K562 (cell line): Measurements from ENCODE around the gene ZCCHC8. TPM values are rescaled to one million over a fixed set of nuclear protein-coding genes. Genes with fewer than 3 reads are reported as not detected.
A peak's percentile ranks its signal among the peaks of the same experiment; 100 is the strongest.

Source experiments
- BRD4 ChIP-seq: fragments of 200-600 bp; sonication (generic); IDR thresholded peaks from 2 replicates; pipeline ENCODE4 v1.6.1; 2017; ENCODE audit warnings: inconsistent platforms
- DEAF1 ChIP-seq: fragments of 450-650 bp; formaldehyde crosslinking; IDR thresholded peaks from 2 replicates; pipeline ENCODE4 v1.4.0; 2020; ENCODE audit warnings: mild to moderate bottlenecking, moderate library complexity
- GABPB1 ChIP-seq: sonication (generic); formaldehyde crosslinking; IDR thresholded peaks from 2 replicates; pipeline ENCODE4 v1.8.0; 2022; ENCODE audit warnings: mild to moderate bottlenecking, missing genetic modification reagents
- HDAC1 ChIP-seq, 2 experiments: fragments of 450-650 bp; IDR thresholded peaks; 2 replicates each; pipeline ENCODE4 v1.6.1; 2016 to 2017; ENCODE audit warnings: inconsistent platforms in 1 of 2, mild to moderate bottlenecking in 1 of 2, moderate library complexity in 1 of 2
- HDGF ChIP-seq: fragments of 450-650 bp; IDR thresholded peaks from 2 replicates; pipeline ENCODE4 v1.6.1; 2016
- HSF4 ChIP-seq: fragments of 250-450 bp; sonication (Bioruptor Pico); IDR thresholded peaks from 2 replicates; pipeline ENCODE4 v2.1.2; 2022; ENCODE audit warnings: mild to moderate bottlenecking, moderate library complexity, borderline replicate concordance
- KDM1A ChIP-seq, 2 experiments: fragments of 450-650 bp; IDR thresholded peaks; 2 replicates each; pipeline ENCODE4 v1.6.1; 2016; ENCODE audit warnings: mild to moderate bottlenecking in 2 of 2
- KDM4B ChIP-seq, 2 experiments: fragments of 450-650 bp in 1 of 2; sonication (generic) in 1 of 2; IDR thresholded peaks; 2 replicates each; pipeline ENCODE4 v1.6.1; 2016 to 2017; ENCODE audit warnings: borderline replicate concordance in 2 of 2, antibody characterized with exemption in 1 of 2, low read depth in 1 of 2, mild to moderate bottlenecking in 1 of 2
- RFX1 ChIP-seq: fragments of 450-650 bp; IDR thresholded peaks from 2 replicates; pipeline ENCODE4 v1.6.1; 2016; ENCODE audit warnings: mild to moderate bottlenecking, moderate library complexity
- SMAD2 ChIP-seq: fragments of 150-350 bp; IDR thresholded peaks from 2 replicates; pipeline ENCODE4 v1.6.1; 2014; ENCODE audit warnings: low read depth, mild to moderate bottlenecking, low read length
- SNRNP70 ChIP-seq: fragments of 200-400 bp; formaldehyde crosslinking; optimal IDR thresholded peaks from 2 replicates; pipeline ENCODE3; 2017; ENCODE audit warnings: low read depth, low read length
- STAG1 ChIP-seq: sonication (generic); formaldehyde crosslinking; IDR thresholded peaks from 2 replicates; pipeline ENCODE4 v1.5.0; 2020; ENCODE audit warnings: missing genetic modification reagents, borderline replicate concordance
- TAF1 ChIP-seq: IDR thresholded peaks from 2 replicates; pipeline ENCODE4 v1.6.1; 2011; ENCODE audit warnings: mild to moderate bottlenecking, low read length, moderate library complexity; ENCODE audit not compliant: insufficient read depth, control insufficient read depth, severe bottlenecking; ENCODE audit errors: extremely low read depth
- TCF7 ChIP-seq: sonication (generic); IDR thresholded peaks from 2 replicates; pipeline ENCODE4 v1.6.1; 2016; ENCODE audit warnings: antibody characterized with exemption, borderline replicate concordance
- ZNF140 ChIP-seq: fragments of 250-450 bp; sonication (Bioruptor Pico); IDR thresholded peaks from 2 replicates; pipeline ENCODE4 v1.8.0; 2021; ENCODE audit warnings: moderate library complexity, mild to moderate bottlenecking, inconsistent platforms
- ZNF639 ChIP-seq, 2 experiments: fragments of 200-800 bp in 1 of 2; sonication (Bioruptor generic) in 1 of 2; sonication (generic) in 1 of 2; formaldehyde crosslinking in 1 of 2; IDR thresholded peaks in 1 of 2; conservative IDR thresholded peaks in 1 of 2; 2 replicates each; pipeline versions ENCODE4 v1.5.0 to v1.6.1; 2016 to 2020; ENCODE audit warnings: missing compliant biosample characterization in 1 of 2, missing genetic modification characterization in 1 of 2, missing genetic modification reagents in 1 of 2
- polyA plus RNA-seq, 8 experiments: library from polyadenylated mRNA; depleted of rRNA in 4 of 8; stranded (reverse) in 5 of 8; unstranded in 3 of 8; fragments of >200 nt; fragmentation: Nextera tagmentation in 2 of 8; fragmentation: Illumina TruSeq in 1 of 8; extraction: Ambion mirVana in 2 of 8; extraction: Trizol in 1 of 8; gene quantifications; 2 replicates each; pipeline versions ENCODE4 v1.2.1 to v1.2.3, GENCODE V29; 2011 to 2014; ENCODE audit warnings: inconsistent platforms in 1 of 8, missing spikeins in 1 of 8
- total RNA-seq, 7 experiments: library from RNA; depleted of rRNA in 6 of 7; stranded (reverse); fragments of >200 nt in 6 of 7; fragmentation: Illumina TruSeq in 2 of 7; extraction: Trizol in 2 of 7; gene quantifications; 2 replicates each; pipeline versions ENCODE4 v1.2.1 to v1.2.3, GENCODE V29; 2011 to 2021; ENCODE audit warnings: low replicate concordance in 1 of 7

ZCCHC8 gene
- total and polyA plus RNA-seq, 9 of the 15 experiments (the other 6 are each of a cell fraction or from before 2014, with no cell fraction given) = 14.8 to 50.9 (median 34.1) TPM

DNA sequence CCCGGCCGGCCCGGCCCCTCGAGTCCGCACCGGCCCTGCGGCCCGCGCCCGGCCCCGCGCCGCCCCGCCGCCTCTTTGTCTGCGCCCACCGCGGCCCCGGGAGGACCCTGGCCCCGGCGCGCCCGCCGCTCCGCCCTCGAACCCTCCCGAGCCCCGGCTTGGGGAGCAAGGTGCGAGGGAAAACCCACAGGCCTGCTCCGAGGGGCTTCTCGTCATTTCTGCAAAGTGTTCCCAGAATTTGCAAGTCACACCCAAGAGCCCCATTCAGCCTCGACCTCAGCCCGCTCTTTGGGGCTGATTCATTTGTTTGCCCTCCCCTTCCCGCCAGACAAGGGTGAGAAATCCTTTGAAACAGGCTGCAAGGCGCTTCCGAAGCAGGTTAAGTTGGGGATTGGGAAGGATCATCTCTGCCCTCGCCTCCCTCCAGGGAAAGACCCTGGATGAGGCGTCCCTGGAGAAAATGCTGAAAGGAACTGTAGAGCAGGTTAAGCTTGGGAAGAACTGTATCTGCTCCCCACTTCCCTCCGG is 77.9 kb downstream of the ZCCHC8 start (continued):
- TF ChIP-seq ZNF140 (no peak), STAG1 (CRISPR knock-in tag) (no peak), TAF1 (peak; percentile 12), KDM1A (IDR thresholded peaks at IDR 0.05) (no peak), HDGF (no peak), TCF7 (no peak), SNRNP70 (no peak), SMAD2 (no peak), ZNF639 (CRISPR knock-in tag; conservative IDR thresholded peaks at IDR 0.05 in 1 of 2, IDR thresholded peaks at IDR 0.05 in 1 of 2) (peak in 1 of 2 experiments; percentile 43; a peak in 1 of 4 replicates), GABPB1 (CRISPR knock-in tag) (no peak), HSF4 (no peak), HDAC1 (IDR thresholded peaks at IDR 0.05) (no peak), BRD4 (no peak), DEAF1 (CRISPR knock-in tag) (no peak), RFX1 (no peak), KDM4B (IDR thresholded peaks at IDR 0.05; ENCODE audit: borderline replicate concordance in 2 of 2, low read depth in 1 of 2) (no peak)
